NCI-H345 (cell line): ENCODE results near the gene GPAM.

Source experiments
- DNase-seq: peaks from one replicate; lab custom pipeline; 2025; lab: John Stamatoyannopoulos, UW

Gene GPAM

GRCh38 chr10:112184052-112184371 is 447 bp upstream of the GPAM start:
- no peak for DNase-seq

DNA sequence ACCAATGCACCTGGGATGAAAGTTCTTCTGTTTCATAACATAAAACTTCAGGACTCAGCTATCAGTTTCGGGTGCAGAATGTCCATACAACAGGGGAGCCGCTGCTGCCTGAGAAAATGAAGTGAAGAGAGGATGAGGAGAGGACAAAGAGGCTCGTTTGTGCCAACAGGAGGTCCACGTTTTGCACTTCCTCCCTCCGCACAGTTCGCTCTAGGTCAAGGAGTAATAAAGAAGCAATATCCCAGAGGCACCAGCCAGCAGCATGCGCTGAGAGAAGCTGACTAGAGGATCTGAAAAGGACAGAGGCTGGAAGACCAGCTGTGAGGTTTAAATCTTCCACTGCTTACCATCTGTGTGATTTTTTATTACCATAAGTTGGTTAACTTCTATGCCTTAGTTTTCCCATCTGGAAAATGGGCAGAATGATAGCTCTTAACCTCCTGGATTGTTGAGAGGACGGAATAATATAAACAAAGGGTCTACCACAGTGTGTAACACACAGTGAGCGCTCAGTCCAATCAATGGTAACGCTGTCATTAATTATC is 709 bp downstream of the GPAM start:
- DNase-seq: no peak

- no peak for DNase-seq
Observed at GRCh38 chr10:112177247-112177646, 6.3 kb downstream of the GPAM start.

- DNase-seq: no peak
Observed at GRCh38 chr10:112176543-112176942, 7.0 kb downstream of the GPAM start.

GRCh38 chr10:112175409-112175808 is 8.2 kb downstream of the GPAM start:
- no peak for DNase-seq

GRCh38 chr10:112173206-112173605 is 10.4 kb downstream of the GPAM start:
- DNase-seq: no peak

DNA sequence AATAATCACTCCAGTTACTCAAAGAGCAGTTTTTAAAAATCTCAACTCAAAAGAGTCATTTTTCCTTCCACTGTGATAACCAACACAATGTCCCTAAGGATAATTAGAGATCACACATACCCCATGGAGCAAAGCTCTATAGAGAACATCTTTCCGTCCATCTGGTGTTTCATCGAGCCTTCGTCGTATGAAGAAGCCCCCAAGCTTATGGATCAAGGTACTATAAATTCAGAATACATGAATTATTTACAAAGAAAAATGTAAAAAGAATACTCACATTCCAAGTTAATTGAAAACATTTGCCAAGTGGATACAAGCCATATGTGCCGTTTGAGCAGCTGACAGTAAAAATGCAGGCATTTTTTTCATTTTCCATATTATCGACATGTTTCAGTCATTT is 14.8 kb downstream of the GPAM start:
- DNase-seq: no peak

DNA sequence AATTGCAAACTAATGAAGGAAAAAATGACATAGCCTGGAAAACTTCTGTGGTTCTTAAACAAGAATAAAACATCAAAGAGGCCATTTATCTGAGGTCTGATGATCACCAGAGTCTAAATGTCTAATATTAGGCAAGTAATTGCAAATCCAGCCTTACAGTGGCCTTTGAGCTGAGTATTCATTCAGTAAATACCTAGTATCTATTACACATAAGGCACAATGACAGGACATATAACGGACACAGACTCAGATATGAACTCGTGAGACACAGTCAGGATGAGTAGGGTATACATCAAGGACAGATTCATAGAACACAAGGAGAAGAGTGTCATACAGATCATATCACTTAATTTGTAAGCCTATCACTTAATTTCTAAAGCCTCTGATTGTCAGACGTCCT is 16.8 kb downstream of the GPAM start:
- no peak for DNase-seq

DNA sequence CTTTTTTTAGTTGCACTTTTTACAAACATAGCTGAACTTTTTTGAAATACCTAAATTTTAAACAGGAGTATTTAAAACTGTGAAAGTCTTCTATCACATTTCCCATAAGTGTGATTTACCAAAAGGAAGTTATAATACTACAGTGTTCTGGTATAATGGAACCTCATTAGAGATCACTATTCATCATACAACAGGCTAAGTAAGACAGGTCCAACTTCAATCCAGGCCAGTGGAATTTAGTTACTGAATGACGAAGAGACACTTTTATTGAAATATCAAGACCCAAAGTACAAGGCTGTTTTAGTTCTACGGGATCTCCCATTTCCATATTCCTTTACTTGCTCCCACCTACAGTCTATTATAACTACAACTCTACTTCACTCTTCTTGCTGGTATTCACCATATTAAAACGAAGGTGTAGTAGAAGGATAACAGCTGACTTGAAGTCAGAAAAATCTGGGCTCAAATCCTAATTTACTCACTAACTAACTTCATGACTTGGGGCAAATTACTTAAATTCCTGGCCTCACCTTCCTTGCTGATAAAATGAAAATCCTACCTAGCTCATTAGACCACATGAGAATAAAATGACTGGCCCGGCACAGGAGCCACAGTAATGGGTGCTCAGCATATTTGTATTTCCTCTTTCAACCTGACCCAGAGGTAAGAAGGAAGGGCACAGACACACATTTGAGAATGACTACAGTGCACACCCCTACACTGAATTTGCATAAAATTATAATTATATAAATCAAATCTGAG is 21.6 kb downstream of the GPAM start:
- DNase-seq: no peak

GRCh38 chr10:112160834-112161233 is 22.7 kb downstream of the GPAM start:
- no peak for DNase-seq

DNA sequence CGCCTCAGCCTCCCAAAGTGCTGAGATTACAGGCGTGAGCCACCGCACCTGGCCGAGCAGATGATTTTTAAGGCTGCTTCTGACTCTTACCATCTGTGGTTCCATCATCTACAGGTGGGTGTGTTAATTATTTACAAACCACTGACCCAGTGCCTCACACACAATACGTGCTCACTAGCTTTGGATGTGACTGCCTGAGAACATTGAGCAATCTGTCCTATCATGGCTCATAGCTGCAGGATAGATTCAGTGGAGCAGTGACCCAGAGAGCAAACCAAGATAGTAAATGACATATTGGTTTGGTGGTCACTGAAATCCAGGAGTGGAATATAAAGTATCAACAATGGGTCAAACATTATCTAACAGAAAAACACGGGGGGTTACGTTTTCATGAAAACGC is 24.1 kb downstream of the GPAM start:
- DNase-seq: no peak

- no peak for DNase-seq
Observed at GRCh38 chr10:112151524-112152039, 32.0 kb downstream of the GPAM start.

- no peak for DNase-seq
Observed at GRCh38 chr10:112148331-112148730, 35.2 kb downstream of the GPAM start.

DNA sequence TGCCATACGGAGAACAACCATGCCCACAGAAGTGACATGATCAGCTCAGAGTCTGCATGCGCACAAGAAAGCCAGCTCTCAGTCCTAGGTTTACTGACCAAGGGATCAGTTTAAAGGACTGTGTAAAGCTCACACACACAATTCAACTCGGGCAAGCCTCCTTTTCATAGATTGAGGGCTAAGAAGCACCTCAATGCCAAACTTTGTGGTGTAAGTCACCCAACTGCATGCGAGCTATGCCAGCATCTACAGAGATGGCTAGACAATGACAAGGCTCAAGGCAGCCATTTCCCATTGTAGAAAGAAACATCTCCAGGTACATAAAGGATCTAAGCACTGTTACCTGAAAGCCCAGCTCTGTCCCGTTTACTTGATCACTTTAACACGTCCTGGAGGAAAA is 36.8 kb downstream of the GPAM start:
- DNase-seq: no peak

DNA sequence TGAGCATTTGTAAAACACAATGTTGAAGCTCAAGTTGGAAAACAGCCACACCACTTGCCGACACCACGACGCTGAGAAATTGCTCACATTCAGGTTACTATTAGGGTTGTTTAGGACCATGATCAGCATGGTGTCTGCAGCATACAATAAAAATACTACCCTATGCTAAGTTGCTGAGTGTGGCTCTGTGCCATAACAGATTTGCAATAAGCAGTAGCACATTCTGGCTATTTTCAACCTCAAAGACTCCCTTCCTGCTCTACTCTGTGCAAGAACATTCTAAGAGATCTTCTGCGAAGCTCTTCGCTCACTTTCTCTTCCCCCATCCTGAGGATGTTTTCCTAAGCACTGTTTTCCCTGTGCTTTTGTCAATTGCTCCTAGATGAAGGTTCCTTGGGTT is 38.3 kb downstream of the GPAM start:
- DNase-seq: no peak

GRCh38 chr10:112143420-112143819 is 40.1 kb downstream of the GPAM start:
- no peak for DNase-seq

DNA sequence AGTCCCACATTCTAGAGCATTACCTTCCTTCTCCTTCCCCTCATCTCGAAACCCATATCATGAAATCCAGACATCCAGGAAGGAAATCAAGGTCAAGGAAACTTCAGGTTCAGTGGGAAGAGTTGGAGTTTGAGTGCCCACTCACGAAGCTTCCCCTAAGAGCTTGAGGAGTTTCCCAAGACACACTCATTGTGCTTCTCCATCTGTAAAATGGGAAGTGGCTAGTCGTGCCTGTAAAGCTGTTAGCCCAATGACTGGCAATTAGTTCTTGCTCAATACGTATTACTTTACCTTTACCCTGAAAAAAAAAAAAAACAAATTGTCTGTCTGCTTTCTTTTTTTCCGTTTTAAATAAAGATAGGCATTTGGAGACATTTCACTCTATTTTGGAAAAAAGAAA is 42.3 kb downstream of the GPAM start:
- DNase-seq: no peak

GRCh38 chr10:112140110-112140970 is 43.2 kb downstream of the GPAM start:
- peak; percentile 70 for DNase-seq

DNA sequence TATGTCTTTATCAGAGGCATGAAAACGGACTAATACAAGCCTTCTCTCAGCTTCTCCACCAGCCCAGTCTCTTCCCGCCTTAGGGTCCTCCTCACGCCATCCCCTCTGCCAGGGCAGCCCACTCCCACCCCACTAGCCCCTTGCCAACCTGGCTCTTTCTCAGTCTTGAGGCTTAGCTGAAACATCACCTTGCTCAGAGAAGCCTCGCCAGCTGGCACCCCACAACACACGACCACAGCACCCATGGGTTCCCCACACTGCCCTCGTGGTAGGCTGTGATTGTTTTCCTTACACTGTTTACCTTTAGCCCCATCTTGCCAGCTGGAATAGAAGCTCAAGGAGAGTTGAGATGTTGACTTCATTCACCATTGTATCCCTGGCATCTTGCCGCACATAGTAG is 44.4 kb downstream of the GPAM start:
- no peak for DNase-seq

DNA sequence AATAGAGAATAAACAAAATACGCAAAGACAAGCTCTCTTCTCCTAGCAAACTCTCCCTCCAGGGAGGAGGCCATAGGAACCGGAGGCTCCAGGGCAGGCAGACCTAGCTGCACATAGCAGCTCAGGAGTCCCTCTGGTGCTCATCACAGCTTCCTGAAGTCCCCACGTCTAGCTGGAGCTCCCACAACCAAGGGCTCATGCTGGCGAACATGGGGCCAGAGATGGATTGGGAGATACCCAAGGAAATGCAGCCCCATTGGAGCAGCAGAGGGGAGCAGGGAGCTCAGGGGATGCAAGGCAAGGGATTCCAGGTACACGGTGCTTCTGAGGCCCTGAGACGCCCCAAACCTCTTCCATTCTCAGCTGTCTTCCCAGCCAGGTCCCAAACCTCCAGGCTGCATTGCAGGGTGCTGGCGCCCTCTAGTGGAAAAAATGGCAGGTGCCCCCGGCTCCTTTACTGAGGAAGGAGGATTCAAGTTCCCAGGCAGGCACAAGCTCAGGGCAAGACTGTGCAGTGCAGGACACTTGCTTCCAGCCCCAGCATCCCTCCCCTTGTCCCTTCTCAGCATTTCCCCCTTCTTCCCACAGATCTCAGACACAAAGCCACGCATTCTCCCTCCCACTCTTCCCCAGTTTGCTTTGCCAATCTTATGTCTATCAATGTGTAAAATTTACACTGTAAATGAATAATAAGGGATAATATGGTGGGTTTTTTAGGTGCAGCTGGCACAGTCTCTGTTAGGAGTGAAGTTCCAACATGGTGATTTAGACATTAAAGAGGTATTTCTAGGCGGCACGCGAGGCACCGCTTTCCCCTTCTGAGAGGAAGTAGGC is 46.2 kb downstream of the GPAM start:
- DNase-seq: peak; percentile 36

GRCh38 chr10:112136486-112137153 is 46.9 kb downstream of the GPAM start:
- no peak for DNase-seq

DNA sequence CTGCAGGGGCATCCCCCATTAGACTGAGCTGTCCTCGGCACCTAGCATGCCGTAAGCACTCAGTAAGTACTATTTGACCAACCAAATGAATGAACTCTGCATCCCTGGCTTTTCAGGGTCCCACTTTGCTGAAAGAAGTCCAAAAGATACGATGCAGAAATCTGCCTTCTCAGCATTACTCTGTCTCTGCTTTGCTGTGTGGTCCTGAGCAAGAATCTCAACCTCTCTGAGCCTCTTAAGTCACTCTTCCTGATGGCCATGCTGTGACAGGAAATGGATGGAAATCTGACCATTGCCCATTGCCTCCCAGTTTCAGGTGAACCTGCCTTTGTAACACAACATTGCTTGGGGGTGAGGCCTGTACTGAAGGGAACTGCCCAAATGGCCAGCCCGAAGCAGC is 48.0 kb downstream of the GPAM start:
- DNase-seq: no peak
